HG02571 (cell line): ENCODE results near the gene PRKCH.
"Not testable (repeated sequence)": the region's sequence is repeated elsewhere in the genome, so short reads cannot be mapped to it uniquely, and the experiment has no call there.

Experiments
- ATAC-seq: cut with Tn5 transposase; IDR thresholded peaks from one replicate; pipeline ENCODE4 v1.9.1; 2021; ENCODE audit warnings: mild to moderate bottlenecking, moderate library complexity; ENCODE audit not compliant: unreplicated experiment

The PRKCH gene

GRCh38 chr14:61304688-61305087, 16.7 kb upstream of the PRKCH start:
- ATAC-seq = no peak

- no peak for ATAC-seq
Measured at GRCh38 chr14:61308198-61308597, 13.2 kb upstream of the PRKCH start.

- not testable (repeated sequence) for ATAC-seq
Measured at GRCh38 chr14:61308701-61309100, 12.7 kb upstream of the PRKCH start.

- no peak for ATAC-seq
Measured at GRCh38 chr14:61315313-61315712, 6.1 kb upstream of the PRKCH start.

GRCh38 chr14:61319086-61319485, 2.3 kb upstream of the PRKCH start:
- no peak for ATAC-seq

- no peak for ATAC-seq
Measured at GRCh38 chr14:61319706-61320105, 1.7 kb upstream of the PRKCH start.

- ATAC-seq = not testable (repeated sequence)
Measured at GRCh38 chr14:61320170-61320569, 1.2 kb upstream of the PRKCH start.

- ATAC-seq = no peak
Measured at GRCh38 chr14:61320806-61321384, 484 bp upstream of the PRKCH start.

- no peak for ATAC-seq
Measured at GRCh38 chr14:61322011-61322798, 826 bp downstream of the PRKCH start.

GRCh38 chr14:61322799-61323290, 1.5 kb downstream of the PRKCH start:
- ATAC-seq = no peak

GRCh38 chr14:61323970-61324369, 2.6 kb downstream of the PRKCH start:
- ATAC-seq = no peak

GRCh38 chr14:61325166-61325565, 3.8 kb downstream of the PRKCH start:
- ATAC-seq = no peak

GRCh38 chr14:61326146-61326545, 4.8 kb downstream of the PRKCH start:
- no peak for ATAC-seq

- ATAC-seq = no peak
Measured at GRCh38 chr14:61326847-61327246, 5.5 kb downstream of the PRKCH start.

- no peak for ATAC-seq
Measured at GRCh38 chr14:61328626-61329262, 7.4 kb downstream of the PRKCH start.

GRCh38 chr14:61329478-61330051, 8.2 kb downstream of the PRKCH start:
- ATAC-seq = no peak

- no peak for ATAC-seq
Measured at GRCh38 chr14:61330511-61330910, 9.1 kb downstream of the PRKCH start.

- ATAC-seq = no peak
Measured at GRCh38 chr14:61331992-61332657, 10.7 kb downstream of the PRKCH start.

GRCh38 chr14:61332658-61333029, 11.3 kb downstream of the PRKCH start:
- ATAC-seq = no peak

GRCh38 chr14:61333087-61333486, 11.7 kb downstream of the PRKCH start:
- ATAC-seq = no peak

- ATAC-seq = no peak
Measured at GRCh38 chr14:61334197-61334701, 12.9 kb downstream of the PRKCH start.
